SK-N-SH treated with all-trans-retinoic acid at 6 μM for 48 hours (cell line): Measurements from ENCODE around the gene TYK2.

Experiments
- ATAC-seq: fragments of 200-7000 bp; cut with Tn5 transposase; 3 replicates; pipeline ENCODE4 v1.9.1; 2020; ENCODE audit warnings: mild to moderate bottlenecking, moderate library complexity
- ARNTL ChIP-seq: fragments of 450-650 bp; formaldehyde crosslinking; IDR thresholded peaks from 2 replicates; pipeline ENCODE4 v1.5.0; 2020; ENCODE audit warnings: low read depth, mild to moderate bottlenecking, moderate library complexity, borderline replicate concordance
- BACH2 ChIP-seq: fragments of 250-450 bp; sonication (Bioruptor Pico); IDR thresholded peaks from 2 replicates; pipeline ENCODE4 v1.9.0; 2021; ENCODE audit warnings: mild to moderate bottlenecking, borderline replicate concordance
- CSDC2 ChIP-seq: fragments of 250-450 bp; sonication (Bioruptor Pico); IDR thresholded peaks from 2 replicates; pipeline ENCODE4 v1.5.0; 2020; ENCODE audit warnings: mild to moderate bottlenecking, moderate library complexity
- GLIS3 ChIP-seq: fragments of 250-450 bp; sonication (Bioruptor Pico); IDR thresholded peaks from 2 replicates; pipeline ENCODE4 v1.5.0; 2020; ENCODE audit warnings: mild to moderate bottlenecking, moderate library complexity
- ISL1 ChIP-seq: fragments of 250-450 bp; sonication (Bioruptor Pico); IDR thresholded peaks from 2 replicates; pipeline ENCODE4 v2.1.2; 2022; ENCODE audit warnings: mild to moderate bottlenecking, moderate library complexity
- OSR1 ChIP-seq: fragments of 250-450 bp; sonication (Bioruptor Pico); IDR thresholded peaks from 2 replicates; pipeline ENCODE4 v1.8.0; 2022; ENCODE audit warnings: moderate library complexity, mild to moderate bottlenecking, inconsistent platforms
- POU6F1 ChIP-seq: fragments of 250-450 bp; sonication (Bioruptor Pico); IDR thresholded peaks from 2 replicates; pipeline ENCODE4 v1.8.0; 2021; ENCODE audit warnings: low read depth, mild to moderate bottlenecking, moderate library complexity, borderline replicate concordance
- PPARA ChIP-seq: fragments of 250-450 bp; sonication (Bioruptor Pico); IDR thresholded peaks from 2 replicates; pipeline ENCODE4 v1.5.0; 2020; ENCODE audit warnings: mild to moderate bottlenecking, borderline replicate concordance
- RARB ChIP-seq: fragments of 250-450 bp; sonication (Bioruptor Pico); IDR thresholded peaks from 2 replicates; pipeline ENCODE4 v1.8.0; 2021; ENCODE audit warnings: mild to moderate bottlenecking, moderate library complexity
- SNAI2 ChIP-seq: fragments of 250-450 bp; sonication (Bioruptor Pico); IDR thresholded peaks from 2 replicates; pipeline ENCODE4 v1.5.0; 2020; ENCODE audit warnings: mild to moderate bottlenecking, moderate library complexity
- TCF4 ChIP-seq: fragments of 250-450 bp; sonication (Bioruptor Pico); IDR thresholded peaks from 2 replicates; pipeline ENCODE4 v1.8.0; 2021; ENCODE audit warnings: mild to moderate bottlenecking, moderate library complexity, borderline replicate concordance
- TOX ChIP-seq: fragments of 250-450 bp; sonication (Bioruptor Pico); IDR thresholded peaks from 2 replicates; pipeline ENCODE4 v1.8.0; 2021; ENCODE audit warnings: mild to moderate bottlenecking, moderate library complexity, borderline replicate concordance
- TSHZ2 ChIP-seq: fragments of 250-450 bp; sonication (Bioruptor Pico); IDR thresholded peaks from 2 replicates; pipeline ENCODE4 v1.5.0; 2020; ENCODE audit warnings: mild to moderate bottlenecking, moderate library complexity
- ZC3H10 ChIP-seq: fragments of 250-450 bp; sonication (Bioruptor Pico); IDR thresholded peaks from 2 replicates; pipeline ENCODE4 v1.5.1; 2021; ENCODE audit warnings: mild to moderate bottlenecking, moderate library complexity
- ZFP3 ChIP-seq: fragments of 250-450 bp; sonication (Bioruptor Pico); IDR thresholded peaks from 2 replicates; pipeline ENCODE4 v1.5.0; 2020; ENCODE audit warnings: mild to moderate bottlenecking, moderate library complexity
- ZFP30 ChIP-seq: fragments of 450-650 bp; formaldehyde crosslinking; IDR thresholded peaks from 2 replicates; pipeline ENCODE4 v1.5.0; 2022; ENCODE audit warnings: mild to moderate bottlenecking, moderate library complexity
- ZNF565 ChIP-seq: fragments of 450-650 bp; formaldehyde crosslinking; conservative IDR thresholded peaks from 2 replicates; pipeline ENCODE4 v1.5.0; 2020; ENCODE audit warnings: low read depth, mild to moderate bottlenecking, moderate library complexity
- ZNF70 ChIP-seq: fragments of 450-650 bp; formaldehyde crosslinking; IDR thresholded peaks from 2 replicates; pipeline ENCODE4 v1.5.0; 2020; ENCODE audit warnings: mild to moderate bottlenecking, moderate library complexity
- ZNF8 ChIP-seq: fragments of 450-650 bp; formaldehyde crosslinking; IDR thresholded peaks from 2 replicates; pipeline ENCODE4 v1.5.0; 2020; ENCODE audit warnings: mild to moderate bottlenecking, moderate library complexity
- TF ChIP-seq, protein P1 (sequence below): fragments of 250-450 bp; sonication (Bioruptor Pico); IDR thresholded peaks from 2 replicates; pipeline ENCODE4 v1.5.1; 2021; ENCODE audit warnings: mild to moderate bottlenecking, moderate library complexity
- TF ChIP-seq, protein P2 (sequence below): fragments of 250-450 bp; sonication (Bioruptor Pico); IDR thresholded peaks from 2 replicates; pipeline ENCODE4 v1.5.1; 2020; ENCODE audit warnings: low read depth, mild to moderate bottlenecking, moderate library complexity

TYK2 gene

GRCh38 chr19:10395436-10395835 lies 15.1 kb upstream of the TYK2 start:
- ATAC-seq, result no peak

DNA sequence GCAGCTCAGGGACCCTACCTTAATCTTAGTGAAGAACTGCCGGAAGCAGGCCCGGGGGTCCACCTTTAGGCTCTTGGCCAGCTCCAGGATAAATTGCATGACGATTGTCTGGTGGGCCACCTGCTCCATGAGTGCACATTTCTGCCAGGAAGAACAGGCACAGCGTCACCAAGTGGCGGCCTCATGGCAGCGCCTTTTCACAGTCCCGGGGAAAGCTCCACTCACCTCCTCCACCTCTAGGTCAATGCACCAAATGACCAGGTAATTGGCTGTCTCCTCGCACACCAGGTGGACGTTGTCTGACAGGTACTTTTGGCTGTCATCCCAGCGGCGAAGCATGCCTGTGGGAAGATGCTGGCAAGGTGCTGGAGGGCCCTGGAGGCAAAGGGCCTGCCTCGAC lies 14.6 kb upstream of the TYK2 start:
- ATAC-seq, result no peak
- no peak for TF ChIP-seq BACH2 (CRISPR knock-in tag)
- TF ChIP-seq OSR1 (CRISPR knock-in tag), result no peak

More at GRCh38 chr19:10395436-10395835, 15.1 kb upstream of the TYK2 start:
- no peak for TF ChIP-seq POU6F1 (CRISPR knock-in tag)
- no peak for TF ChIP-seq TOX (CRISPR knock-in tag)
- TF ChIP-seq, protein P1, sequence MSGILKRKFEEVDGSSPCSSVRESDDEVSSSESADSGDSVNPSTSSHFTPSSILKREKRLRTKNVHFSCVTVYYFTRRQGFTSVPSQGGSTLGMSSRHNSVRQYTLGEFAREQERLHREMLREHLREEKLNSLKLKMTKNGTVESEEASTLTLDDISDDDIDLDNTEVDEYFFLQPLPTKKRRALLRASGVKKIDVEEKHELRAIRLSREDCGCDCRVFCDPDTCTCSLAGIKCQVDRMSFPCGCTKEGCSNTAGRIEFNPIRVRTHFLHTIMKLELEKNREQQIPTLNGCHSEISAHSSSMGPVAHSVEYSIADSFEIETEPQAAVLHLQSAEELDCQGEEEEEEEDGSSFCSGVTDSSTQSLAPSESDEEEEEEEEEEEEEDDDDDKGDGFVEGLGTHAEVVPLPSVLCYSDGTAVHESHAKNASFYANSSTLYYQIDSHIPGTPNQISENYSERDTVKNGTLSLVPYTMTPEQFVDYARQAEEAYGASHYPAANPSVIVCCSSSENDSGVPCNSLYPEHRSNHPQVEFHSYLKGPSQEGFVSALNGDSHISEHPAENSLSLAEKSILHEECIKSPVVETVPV, result no peak
- no peak for TF ChIP-seq BACH2 (CRISPR knock-in tag)
- no peak for TF ChIP-seq ZNF8 (CRISPR knock-in tag)
- TF ChIP-seq ZNF565 (CRISPR knock-in tag), result no peak
- TF ChIP-seq ARNTL (CRISPR knock-in tag), result no peak
- TF ChIP-seq RARB (CRISPR knock-in tag), result no peak
- no peak for TF ChIP-seq ZFP3 (CRISPR knock-in tag)
- no peak for TF ChIP-seq CSDC2 (CRISPR knock-in tag)
- no peak for TF ChIP-seq TSHZ2 (CRISPR knock-in tag)
- TF ChIP-seq ISL1 (CRISPR knock-in tag), result no peak
- TF ChIP-seq OSR1 (CRISPR knock-in tag), result no peak
- TF ChIP-seq PPARA (CRISPR knock-in tag), result no peak
- no peak for TF ChIP-seq ZFP30 (CRISPR knock-in tag)

DNA sequence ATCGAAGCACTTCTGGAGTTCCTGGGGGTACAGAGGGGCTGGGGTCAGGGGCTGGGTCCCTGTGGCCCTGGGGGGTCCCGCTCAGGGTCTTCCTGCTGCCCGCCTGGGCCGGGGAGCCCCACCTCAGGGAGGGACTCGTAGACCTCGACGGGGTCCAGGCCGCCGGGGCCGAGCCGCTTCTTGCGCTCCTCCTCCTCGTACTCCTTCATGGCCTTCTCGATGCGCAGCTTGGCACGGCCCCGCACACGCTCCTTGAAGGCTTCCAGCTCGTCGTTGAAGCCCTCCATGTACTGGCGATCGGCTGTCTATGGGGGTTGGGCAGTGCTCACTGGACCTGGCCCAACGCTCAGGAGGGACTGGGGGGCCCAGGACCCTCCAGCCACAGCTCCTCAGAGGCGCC lies 12.8 kb upstream of the TYK2 start:
- TF ChIP-seq ISL1 (CRISPR knock-in tag) (no peak), SNAI2 (CRISPR knock-in tag) (no peak), TCF4 (CRISPR knock-in tag) (no peak), TSHZ2 (CRISPR knock-in tag) (no peak), GLIS3 (CRISPR knock-in tag) (no peak), TOX (CRISPR knock-in tag) (no peak), ZNF70 (CRISPR knock-in tag) (no peak), ZNF8 (CRISPR knock-in tag) (no peak), BACH2 (CRISPR knock-in tag) (no peak), CSDC2 (CRISPR knock-in tag) (no peak), ZC3H10 (CRISPR knock-in tag) (no peak)
- TF ChIP-seq, protein P2, sequence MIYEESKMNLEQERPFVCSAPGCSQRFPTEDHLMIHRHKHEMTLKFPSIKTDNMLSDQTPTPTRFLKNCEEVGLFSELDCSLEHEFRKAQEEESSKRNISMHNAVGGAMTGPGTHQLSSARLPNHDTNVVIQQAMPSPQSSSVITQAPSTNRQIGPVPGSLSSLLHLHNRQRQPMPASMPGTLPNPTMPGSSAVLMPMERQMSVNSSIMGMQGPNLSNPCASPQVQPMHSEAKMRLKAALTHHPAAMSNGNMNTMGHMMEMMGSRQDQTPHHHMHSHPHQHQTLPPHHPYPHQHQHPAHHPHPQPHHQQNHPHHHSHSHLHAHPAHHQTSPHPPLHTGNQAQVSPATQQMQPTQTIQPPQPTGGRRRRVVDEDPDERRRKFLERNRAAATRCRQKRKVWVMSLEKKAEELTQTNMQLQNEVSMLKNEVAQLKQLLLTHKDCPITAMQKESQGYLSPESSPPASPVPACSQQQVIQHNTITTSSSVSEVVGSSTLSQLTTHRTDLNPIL (CRISPR knock-in tag), result no peak
- TF ChIP-seq, all 23 proteins: peak for 0
- no peak for ATAC-seq
